GM23338 (cell line): ENCODE results near the gene RPL27. TPM values are rescaled to one million over a fixed set of nuclear protein-coding genes. Genes with fewer than 3 reads are reported as not detected.

Source experiments
- ATAC-seq: fragments of 200-7000 bp; cut with Tn5 transposase; 3 replicates; pipeline ENCODE4 v1.9.1; 2020
- DNase-seq: peaks from one replicate; pipeline ENCODE4 v3.0.0-alpha.2; 2015; ENCODE audit warnings: low spot score
- H2AFZ ChIP-seq: fragments of 200-600 bp; sonication (generic); 2 replicates; pipeline ENCODE4 v1.8.0; 2016; ENCODE audit warnings: antibody characterized with exemption, mild to moderate bottlenecking, moderate library complexity
- H3F3A ChIP-seq: fragments of 200-600 bp; sonication (generic); replicated peaks from 2 replicates; pipeline ENCODE4 v1.8.0; 2017; ENCODE audit warnings: antibody characterized with exemption, mixed run types, low read depth
- H3K27ac ChIP-seq: fragments of 200-600 bp; sonication (generic); 2 replicates; pipeline ENCODE4 v1.6.1; 2016; ENCODE audit warnings: low read depth
- H3K27me3 ChIP-seq: fragments of 200-600 bp; sonication (generic); 2 replicates; pipeline ENCODE4 v1.8.0; 2016; ENCODE audit warnings: mild to moderate bottlenecking, mixed run types, moderate library complexity; ENCODE audit not compliant: insufficient read depth
- H3K36me3 ChIP-seq: fragments of 200-600 bp; sonication (generic); 2 replicates; pipeline ENCODE4 v1.8.0; 2016; ENCODE audit warnings: mild to moderate bottlenecking; ENCODE audit not compliant: insufficient read depth
- H3K4me1 ChIP-seq: fragments of 200-600 bp; sonication (generic); 2 replicates; pipeline ENCODE4 v1.8.0; 2016; ENCODE audit warnings: mild to moderate bottlenecking, moderate library complexity; ENCODE audit not compliant: insufficient read depth
- H3K4me2 ChIP-seq: fragments of 200-600 bp; sonication (generic); 2 replicates; pipeline ENCODE4 v1.7.1; 2017; ENCODE audit warnings: mixed run types
- H3K4me3 ChIP-seq: fragments of 200-600 bp; sonication (generic); 2 replicates; pipeline ENCODE4 v1.6.1; 2016; ENCODE audit warnings: mixed run types
- H3K79me2 ChIP-seq: fragments of 200-600 bp; sonication (generic); replicated peaks from 2 replicates; pipeline ENCODE4 v1.8.0; 2017; ENCODE audit warnings: mild to moderate bottlenecking; ENCODE audit not compliant: insufficient read depth
- H3K9me2 ChIP-seq: fragments of 200-600 bp; sonication (generic); 2 replicates; pipeline ENCODE4 v1.8.0; 2017; ENCODE audit not compliant: insufficient read depth
- H4K20me1 ChIP-seq: fragments of 200-600 bp; sonication (generic); replicated peaks from 2 replicates; pipeline ENCODE4 v1.8.0; 2017; ENCODE audit warnings: mild to moderate bottlenecking; ENCODE audit not compliant: insufficient read depth
- H3K27ac Mint-ChIP-seq: 2 replicates; pipeline ENCODE4 v1.8.0; 2020; ENCODE audit warnings: inconsistent platforms, mild to moderate bottlenecking, moderate library complexity, mixed read lengths
- H3K27me3 Mint-ChIP-seq: 3 replicates; pipeline ENCODE4 v1.8.0; 2022; ENCODE audit warnings: low read depth, mild to moderate bottlenecking, moderate library complexity, mixed read lengths, inconsistent platforms; ENCODE audit not compliant: insufficient read depth, poor library complexity
- H3K36me3 Mint-ChIP-seq: 3 replicates; pipeline ENCODE4 v1.8.0; 2021; ENCODE audit warnings: low read depth, mild to moderate bottlenecking, inconsistent platforms, moderate library complexity, mixed read lengths
- H3K4me1 Mint-ChIP-seq: 3 replicates; pipeline ENCODE4 v1.8.0; 2020; ENCODE audit warnings: mild to moderate bottlenecking, inconsistent platforms, mixed read lengths
- H3K4me3 Mint-ChIP-seq: 3 replicates; pipeline ENCODE4 v1.8.0; 2021; ENCODE audit warnings: moderate library complexity, mild to moderate bottlenecking, inconsistent platforms, mixed read lengths
- H3K9me3 Mint-ChIP-seq: 3 replicates; pipeline ENCODE4 v1.8.0; 2020; ENCODE audit warnings: moderate library complexity, mild to moderate bottlenecking, inconsistent platforms, mixed read lengths
- CREB1 ChIP-seq: fragments of 250-450 bp; sonication (Bioruptor Pico); IDR thresholded peaks from 2 replicates; pipeline ENCODE4 v1.5.0; 2020; ENCODE audit warnings: low read depth, mild to moderate bottlenecking, moderate library complexity
- CTCF ChIP-seq, 2 experiments: fragments of 200-600 bp in 1 of 2; sonication (generic) in 1 of 2; conservative IDR thresholded peaks; 2 replicates each; pipeline versions ENCODE4 v1.5.1 to v1.6.1; 2016 to 2017; ENCODE audit warnings: antibody characterized with exemption in 2 of 2, low read depth in 2 of 2, mild to moderate bottlenecking in 2 of 2, moderate library complexity in 1 of 2
- EZH2 ChIP-seq: fragments of 200-600 bp; sonication (generic); IDR thresholded peaks from one replicate; pipeline ENCODE4 v1.8.0; 2017; ENCODE audit warnings: antibody characterized with exemption, mild to moderate bottlenecking, low read depth; ENCODE audit not compliant: unreplicated experiment
- EZH2phosphoT487 ChIP-seq: fragments of 200-600 bp; sonication (generic); IDR thresholded peaks from one replicate; pipeline ENCODE4 v1.8.1; 2018; ENCODE audit warnings: antibody characterized with exemption; ENCODE audit not compliant: unreplicated experiment
- JUNB ChIP-seq: IDR thresholded peaks from one replicate; pipeline ENCODE4 v1.6.1; 2016; ENCODE audit warnings: antibody characterized with exemption; ENCODE audit not compliant: unreplicated experiment
- NANOG ChIP-seq: IDR thresholded peaks from 2 replicates; pipeline ENCODE4 v1.6.1; 2016; ENCODE audit warnings: antibody characterized with exemption, borderline replicate concordance
- POLR2AphosphoS5 ChIP-seq: IDR thresholded peaks from 2 replicates; pipeline ENCODE4 v1.6.1; 2016; ENCODE audit warnings: antibody characterized with exemption, low read depth
- STAT1 ChIP-seq: IDR thresholded peaks from one replicate; pipeline ENCODE4 v1.6.1; 2016; ENCODE audit warnings: antibody characterized with exemption; ENCODE audit not compliant: unreplicated experiment
- ZNF114 ChIP-seq: fragments of 250-450 bp; sonication (Bioruptor Pico); IDR thresholded peaks from 2 replicates; pipeline ENCODE4 v1.5.0; 2020; ENCODE audit warnings: mild to moderate bottlenecking, moderate library complexity
- ZNF331 ChIP-seq: fragments of 250-450 bp; sonication (Bioruptor Pico); IDR thresholded peaks from 2 replicates; pipeline ENCODE4 v1.5.0; 2020; ENCODE audit warnings: low read depth, mild to moderate bottlenecking, moderate library complexity
- polyA plus RNA-seq: library from polyadenylated mRNA; unstranded; fragments of >200 nt; fragmentation: Nextera tagmentation; extraction: Ambion mirVana; gene quantifications from 2 replicates; pipeline ENCODE4 v1.2.1, GENCODE V29; 2016
- total RNA-seq: library from RNA; depleted of rRNA; stranded (reverse); fragments of >200 nt; shearing (Covaris generic); gene quantifications from 2 replicates; pipeline ENCODE4 v1.2.3, GENCODE V29; 2014
- TF ChIP-seq, protein P1 (sequence below): IDR thresholded peaks from 2 replicates; pipeline ENCODE4 v1.6.1; 2016; ENCODE audit warnings: antibody characterized with exemption
- TF ChIP-seq, protein P2 (sequence below): fragments of 250-450 bp; sonication (Bioruptor Pico); IDR thresholded peaks from 2 replicates; pipeline ENCODE4 v1.5.0; 2020; ENCODE audit warnings: mild to moderate bottlenecking, moderate library complexity
- TF ChIP-seq, protein P3 (sequence below): IDR thresholded peaks from one replicate; pipeline ENCODE4 v1.6.1; 2018; ENCODE audit warnings: antibody characterized with exemption; ENCODE audit not compliant: unreplicated experiment

RPL27 gene
- total and polyA plus RNA-seq, 2 experiments from 2014 or later, result 1,784 to 2,722 TPM

- H3K4me2 ChIP-seq, result peak overlapping the region; percentile 66; the same call in 1 of the 2 replicates
Observed at GRCh38 chr17:43031666-43032065, 33.4 kb downstream of the RPL27 start.

More at GRCh38 chr17:43031666-43032065, 33.4 kb downstream of the RPL27 start:
- ATAC-seq, result no peak
- Histone ChIP-seq H3K4me3 (no peak overlapping the region), H3K4me1 (peaks cover 60% of the 10 kb centered on the region), H3K36me3 (no peaks in the 10 kb centered on the region), H3K27ac (no peak overlapping the region; the same call in 1 of the 2 replicates), H2AFZ (no peak overlapping the region), H3K9me2 (no peaks in the 10 kb centered on the region), H4K20me1 (no peaks in the 10 kb centered on the region), H3F3A (peaks cover 18% of the 10 kb centered on the region), H3K27me3 (no peaks in the 10 kb centered on the region), H3K79me2 (0 out of 2 replicates have a peak, but pooled peaks cover 4% of the 10 kb centered on the region)
- no peak for TF ChIP-seq EZH2
- no peak for TF ChIP-seq EZH2phosphoT487
- TF ChIP-seq CREB1 (CRISPR knock-in tag), result no peak
- no peak for TF ChIP-seq CTCF (conservative IDR thresholded peaks at IDR 0.05; ENCODE audit: low read depth in 2 of 2)
- no peak for TF ChIP-seq ZNF331 (CRISPR knock-in tag)
- TF ChIP-seq, protein P1, sequence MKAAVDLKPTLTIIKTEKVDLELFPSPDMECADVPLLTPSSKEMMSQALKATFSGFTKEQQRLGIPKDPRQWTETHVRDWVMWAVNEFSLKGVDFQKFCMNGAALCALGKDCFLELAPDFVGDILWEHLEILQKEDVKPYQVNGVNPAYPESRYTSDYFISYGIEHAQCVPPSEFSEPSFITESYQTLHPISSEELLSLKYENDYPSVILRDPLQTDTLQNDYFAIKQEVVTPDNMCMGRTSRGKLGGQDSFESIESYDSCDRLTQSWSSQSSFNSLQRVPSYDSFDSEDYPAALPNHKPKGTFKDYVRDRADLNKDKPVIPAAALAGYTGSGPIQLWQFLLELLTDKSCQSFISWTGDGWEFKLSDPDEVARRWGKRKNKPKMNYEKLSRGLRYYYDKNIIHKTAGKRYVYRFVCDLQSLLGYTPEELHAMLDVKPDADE, result no peak
- no peak for TF ChIP-seq NANOG
- TF ChIP-seq, protein P2, sequence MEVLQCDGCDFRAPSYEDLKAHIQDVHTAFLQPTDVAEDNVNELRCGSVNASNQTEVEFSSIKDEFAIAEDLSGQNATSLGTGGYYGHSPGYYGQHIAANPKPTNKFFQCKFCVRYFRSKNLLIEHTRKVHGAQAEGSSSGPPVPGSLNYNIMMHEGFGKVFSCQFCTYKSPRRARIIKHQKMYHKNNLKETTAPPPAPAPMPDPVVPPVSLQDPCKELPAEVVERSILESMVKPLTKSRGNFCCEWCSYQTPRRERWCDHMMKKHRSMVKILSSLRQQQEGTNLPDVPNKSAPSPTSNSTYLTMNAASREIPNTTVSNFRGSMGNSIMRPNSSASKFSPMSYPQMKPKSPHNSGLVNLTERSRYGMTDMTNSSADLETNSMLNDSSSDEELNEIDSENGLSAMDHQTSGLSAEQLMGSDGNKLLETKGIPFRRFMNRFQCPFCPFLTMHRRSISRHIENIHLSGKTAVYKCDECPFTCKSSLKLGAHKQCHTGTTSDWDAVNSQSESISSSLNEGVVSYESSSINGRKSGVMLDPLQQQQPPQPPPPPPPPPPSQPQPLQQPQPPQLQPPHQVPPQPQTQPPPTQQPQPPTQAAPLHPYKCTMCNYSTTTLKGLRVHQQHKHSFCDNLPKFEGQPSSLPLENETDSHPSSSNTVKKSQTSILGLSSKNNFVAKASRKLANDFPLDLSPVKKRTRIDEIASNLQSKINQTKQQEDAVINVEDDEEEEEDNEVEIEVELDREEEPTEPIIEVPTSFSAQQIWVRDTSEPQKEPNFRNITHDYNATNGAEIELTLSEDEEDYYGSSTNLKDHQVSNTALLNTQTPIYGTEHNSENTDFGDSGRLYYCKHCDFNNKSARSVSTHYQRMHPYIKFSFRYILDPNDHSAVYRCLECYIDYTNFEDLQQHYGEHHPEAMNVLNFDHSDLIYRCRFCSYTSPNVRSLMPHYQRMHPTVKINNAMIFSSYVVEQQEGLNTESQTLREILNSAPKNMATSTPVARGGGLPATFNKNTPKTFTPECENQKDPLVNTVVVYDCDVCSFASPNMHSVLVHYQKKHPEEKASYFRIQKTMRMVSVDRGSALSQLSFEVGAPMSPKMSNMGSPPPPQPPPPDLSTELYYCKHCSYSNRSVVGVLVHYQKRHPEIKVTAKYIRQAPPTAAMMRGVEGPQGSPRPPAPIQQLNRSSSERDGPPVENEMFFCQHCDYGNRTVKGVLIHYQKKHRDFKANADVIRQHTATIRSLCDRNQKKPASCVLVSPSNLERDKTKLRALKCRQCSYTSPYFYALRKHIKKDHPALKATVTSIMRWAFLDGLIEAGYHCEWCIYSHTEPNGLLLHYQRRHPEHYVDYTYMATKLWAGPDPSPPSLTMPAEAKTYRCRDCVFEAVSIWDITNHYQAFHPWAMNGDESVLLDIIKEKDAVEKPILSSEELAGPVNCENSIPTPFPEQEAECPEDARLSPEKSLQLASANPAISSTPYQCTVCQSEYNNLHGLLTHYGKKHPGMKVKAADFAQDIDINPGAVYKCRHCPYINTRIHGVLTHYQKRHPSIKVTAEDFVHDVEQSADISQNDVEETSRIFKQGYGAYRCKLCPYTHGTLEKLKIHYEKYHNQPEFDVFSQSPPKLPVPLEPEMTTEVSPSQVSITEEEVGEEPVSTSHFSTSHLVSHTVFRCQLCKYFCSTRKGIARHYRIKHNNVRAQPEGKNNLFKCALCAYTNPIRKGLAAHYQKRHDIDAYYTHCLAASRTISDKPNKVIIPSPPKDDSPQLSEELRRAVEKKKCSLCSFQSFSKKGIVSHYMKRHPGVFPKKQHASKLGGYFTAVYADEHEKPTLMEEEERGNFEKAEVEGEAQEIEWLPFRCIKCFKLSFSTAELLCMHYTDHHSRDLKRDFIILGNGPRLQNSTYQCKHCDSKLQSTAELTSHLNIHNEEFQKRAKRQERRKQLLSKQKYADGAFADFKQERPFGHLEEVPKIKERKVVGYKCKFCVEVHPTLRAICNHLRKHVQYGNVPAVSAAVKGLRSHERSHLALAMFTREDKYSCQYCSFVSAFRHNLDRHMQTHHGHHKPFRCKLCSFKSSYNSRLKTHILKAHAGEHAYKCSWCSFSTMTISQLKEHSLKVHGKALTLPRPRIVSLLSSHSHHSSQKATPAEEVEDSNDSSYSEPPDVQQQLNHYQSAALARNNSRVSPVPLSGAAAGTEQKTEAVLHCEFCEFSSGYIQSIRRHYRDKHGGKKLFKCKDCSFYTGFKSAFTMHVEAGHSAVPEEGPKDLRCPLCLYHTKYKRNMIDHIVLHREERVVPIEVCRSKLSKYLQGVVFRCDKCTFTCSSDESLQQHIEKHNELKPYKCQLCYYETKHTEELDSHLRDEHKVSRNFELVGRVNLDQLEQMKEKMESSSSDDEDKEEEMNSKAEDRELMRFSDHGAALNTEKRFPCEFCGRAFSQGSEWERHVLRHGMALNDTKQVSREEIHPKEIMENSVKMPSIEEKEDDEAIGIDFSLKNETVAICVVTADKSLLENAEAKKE (CRISPR knock-in tag), result no peak
- no peak for TF ChIP-seq JUNB
- TF ChIP-seq ZNF114, result no peak
- no peak for TF ChIP-seq STAT1
- TF ChIP-seq, protein P3, sequence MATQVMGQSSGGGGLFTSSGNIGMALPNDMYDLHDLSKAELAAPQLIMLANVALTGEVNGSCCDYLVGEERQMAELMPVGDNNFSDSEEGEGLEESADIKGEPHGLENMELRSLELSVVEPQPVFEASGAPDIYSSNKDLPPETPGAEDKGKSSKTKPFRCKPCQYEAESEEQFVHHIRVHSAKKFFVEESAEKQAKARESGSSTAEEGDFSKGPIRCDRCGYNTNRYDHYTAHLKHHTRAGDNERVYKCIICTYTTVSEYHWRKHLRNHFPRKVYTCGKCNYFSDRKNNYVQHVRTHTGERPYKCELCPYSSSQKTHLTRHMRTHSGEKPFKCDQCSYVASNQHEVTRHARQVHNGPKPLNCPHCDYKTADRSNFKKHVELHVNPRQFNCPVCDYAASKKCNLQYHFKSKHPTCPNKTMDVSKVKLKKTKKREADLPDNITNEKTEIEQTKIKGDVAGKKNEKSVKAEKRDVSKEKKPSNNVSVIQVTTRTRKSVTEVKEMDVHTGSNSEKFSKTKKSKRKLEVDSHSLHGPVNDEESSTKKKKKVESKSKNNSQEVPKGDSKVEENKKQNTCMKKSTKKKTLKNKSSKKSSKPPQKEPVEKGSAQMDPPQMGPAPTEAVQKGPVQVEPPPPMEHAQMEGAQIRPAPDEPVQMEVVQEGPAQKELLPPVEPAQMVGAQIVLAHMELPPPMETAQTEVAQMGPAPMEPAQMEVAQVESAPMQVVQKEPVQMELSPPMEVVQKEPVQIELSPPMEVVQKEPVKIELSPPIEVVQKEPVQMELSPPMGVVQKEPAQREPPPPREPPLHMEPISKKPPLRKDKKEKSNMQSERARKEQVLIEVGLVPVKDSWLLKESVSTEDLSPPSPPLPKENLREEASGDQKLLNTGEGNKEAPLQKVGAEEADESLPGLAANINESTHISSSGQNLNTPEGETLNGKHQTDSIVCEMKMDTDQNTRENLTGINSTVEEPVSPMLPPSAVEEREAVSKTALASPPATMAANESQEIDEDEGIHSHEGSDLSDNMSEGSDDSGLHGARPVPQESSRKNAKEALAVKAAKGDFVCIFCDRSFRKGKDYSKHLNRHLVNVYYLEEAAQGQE, result no peak
- TF ChIP-seq POLR2AphosphoS5, result no peak
- peaks cover 30% of the 10 kb centered on the region for H3K27me3 Mint-ChIP-seq
- H3K4me1 Mint-ChIP-seq, result peaks cover 67% of the 10 kb centered on the region
- no peak for DNase-seq
- 0 out of 2 replicates have a peak overlapping the region, but pooled peaks have one; percentile 31 for H3K27ac Mint-ChIP-seq
- no peak overlapping the region for H3K4me3 Mint-ChIP-seq
- H3K36me3 Mint-ChIP-seq, result peaks cover 21% of the 10 kb centered on the region
- H3K9me3 Mint-ChIP-seq, result no peaks in the 10 kb centered on the region
